ENCODE measurements around the gene PPP1R2C. TPM values are rescaled to one million over a fixed set of nuclear protein-coding genes. Genes with fewer than 3 reads are reported as not detected.

The PPP1R2C gene
- total RNA-seq, 1 experiment from 2014 or later: not detected

DNA sequence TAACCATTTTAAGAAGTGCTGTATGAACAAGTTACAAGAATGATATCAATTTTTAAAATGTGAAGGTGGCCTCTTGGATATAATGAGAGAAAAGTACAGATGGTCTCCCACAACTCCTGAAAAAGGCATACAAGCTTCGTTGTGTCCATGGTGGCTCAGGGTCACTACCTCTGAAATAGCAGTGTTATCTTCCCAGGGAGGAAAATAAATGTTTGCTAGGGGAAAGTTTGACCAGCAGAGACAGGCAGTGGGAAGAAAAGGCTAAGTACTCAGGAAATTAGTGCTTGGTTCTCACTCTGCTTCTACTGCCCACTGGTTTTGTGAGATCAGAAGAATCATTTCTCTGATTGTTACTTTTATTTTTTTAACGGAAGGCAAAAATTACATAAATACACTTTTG, 39.4 kb downstream of the PPP1R2C start:
- POLR2A ChIA-PET (ENCODE audit: low non-redundant PET): no interaction called here
- Histone ChIP-seq H3K4me3 (ENCODE audit: low read depth, low read length, poor library complexity, severe bottlenecking) (no peak overlapping the region), H3K9me3 (ENCODE audit: low read depth, low read length, poor library complexity, severe bottlenecking) (no peaks in the 10 kb centered on the region), H3K27ac (ENCODE audit: low read depth, low read length, poor library complexity, severe bottlenecking) (no peak overlapping the region), H3K27me3 (replicated peaks; ENCODE audit: insufficient read depth, low read depth, low read length, poor library complexity) (no peaks in the 10 kb centered on the region), H3K36me3 (ENCODE audit: insufficient read depth, low read length, poor library complexity, severe bottlenecking) (no peaks in the 10 kb centered on the region), H3K4me1 (ENCODE audit: insufficient read depth, low read length, poor library complexity, severe bottlenecking) (no peaks in the 10 kb centered on the region)
- BruUV-seq (replicated peaks): no TSS peak
- no peak for DNase-seq (ENCODE audit: low spot score)
- TF ChIP-seq EZH2 (IDR thresholded peaks at IDR 0.05; ENCODE audit: borderline replicate concordance, low read depth, low read length, poor library complexity, severe bottlenecking): no peak
- TF ChIP-seq, protein P1, sequence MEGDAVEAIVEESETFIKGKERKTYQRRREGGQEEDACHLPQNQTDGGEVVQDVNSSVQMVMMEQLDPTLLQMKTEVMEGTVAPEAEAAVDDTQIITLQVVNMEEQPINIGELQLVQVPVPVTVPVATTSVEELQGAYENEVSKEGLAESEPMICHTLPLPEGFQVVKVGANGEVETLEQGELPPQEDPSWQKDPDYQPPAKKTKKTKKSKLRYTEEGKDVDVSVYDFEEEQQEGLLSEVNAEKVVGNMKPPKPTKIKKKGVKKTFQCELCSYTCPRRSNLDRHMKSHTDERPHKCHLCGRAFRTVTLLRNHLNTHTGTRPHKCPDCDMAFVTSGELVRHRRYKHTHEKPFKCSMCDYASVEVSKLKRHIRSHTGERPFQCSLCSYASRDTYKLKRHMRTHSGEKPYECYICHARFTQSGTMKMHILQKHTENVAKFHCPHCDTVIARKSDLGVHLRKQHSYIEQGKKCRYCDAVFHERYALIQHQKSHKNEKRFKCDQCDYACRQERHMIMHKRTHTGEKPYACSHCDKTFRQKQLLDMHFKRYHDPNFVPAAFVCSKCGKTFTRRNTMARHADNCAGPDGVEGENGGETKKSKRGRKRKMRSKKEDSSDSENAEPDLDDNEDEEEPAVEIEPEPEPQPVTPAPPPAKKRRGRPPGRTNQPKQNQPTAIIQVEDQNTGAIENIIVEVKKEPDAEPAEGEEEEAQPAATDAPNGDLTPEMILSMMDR (conservative IDR thresholded peaks at IDR 0.05; ENCODE audit: low read depth, low read length): no peak
- CTCF ChIA-PET: no interaction called here
- intact Hi-C loops (cut with micrococcal nuclease; ENCODE audit: unreplicated experiment): no loop called here

DNA sequence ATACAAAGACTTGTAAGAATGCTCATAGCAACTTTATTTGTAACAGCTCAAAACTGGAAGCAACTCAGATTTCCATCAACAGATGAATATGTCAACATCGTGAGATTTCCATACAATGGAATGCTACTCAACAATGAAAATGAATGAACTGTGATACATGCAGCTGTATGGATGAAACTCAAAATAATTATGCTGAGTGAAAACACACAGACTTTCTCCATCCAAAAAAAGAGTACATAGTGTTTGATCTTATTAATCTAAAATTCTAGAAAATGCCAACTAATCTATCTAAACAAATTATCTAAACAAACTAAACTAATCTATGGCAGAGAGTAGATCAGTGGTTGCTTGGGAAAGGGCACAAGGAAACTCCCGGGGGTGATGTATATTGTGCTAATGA, 42.7 kb downstream of the PPP1R2C start:
- no peaks in the 10 kb centered on the region for H3K9me3 ChIP-seq (ENCODE audit: low read depth, low read length, poor library complexity, severe bottlenecking)
- TF ChIP-seq EZH2 (IDR thresholded peaks at IDR 0.05; ENCODE audit: borderline replicate concordance, low read depth, low read length, poor library complexity, severe bottlenecking): no peak
- TF ChIP-seq, protein P1 (conservative IDR thresholded peaks at IDR 0.05; ENCODE audit: low read depth, low read length): no peak
- no peak overlapping the region for H3K27ac ChIP-seq (ENCODE audit: low read depth, low read length, poor library complexity, severe bottlenecking)
- no peak for DNase-seq (ENCODE audit: low spot score)
- no peaks in the 10 kb centered on the region for H3K36me3 ChIP-seq (ENCODE audit: insufficient read depth, low read length, poor library complexity, severe bottlenecking)
- no peak overlapping the region for H3K4me3 ChIP-seq (ENCODE audit: low read depth, low read length, poor library complexity, severe bottlenecking)
- CTCF ChIA-PET: no interaction called here
- POLR2A ChIA-PET (ENCODE audit: low non-redundant PET): no interaction called here
- H3K27me3 ChIP-seq (replicated peaks; ENCODE audit: insufficient read depth, low read depth, low read length, poor library complexity): no peaks in the 10 kb centered on the region
- no TSS peak for BruUV-seq (replicated peaks)
- H3K4me1 ChIP-seq (ENCODE audit: insufficient read depth, low read length, poor library complexity, severe bottlenecking): no peaks in the 10 kb centered on the region
- intact Hi-C loops (cut with micrococcal nuclease; ENCODE audit: unreplicated experiment): no loop called here

DNA sequence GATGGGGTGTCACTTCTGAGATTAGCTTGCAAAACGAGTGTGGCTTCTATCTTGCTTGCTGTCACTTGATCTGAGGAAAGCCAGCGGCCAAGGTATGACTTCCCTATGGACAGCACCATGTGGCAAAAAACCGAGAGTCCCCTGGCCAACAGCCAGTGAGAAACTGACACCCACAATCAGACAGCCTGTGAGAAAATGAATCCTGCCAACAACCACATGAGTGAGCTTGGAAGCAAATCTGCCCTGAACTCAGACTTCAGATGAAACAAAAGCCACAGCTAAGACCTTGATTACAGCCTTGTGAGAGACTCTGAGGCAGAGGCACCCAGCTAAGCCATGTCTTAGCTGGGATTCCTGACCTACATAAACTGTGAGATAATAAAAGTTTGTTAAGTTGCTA, 45.5 kb downstream of the PPP1R2C start:
- intact Hi-C loops (cut with micrococcal nuclease; ENCODE audit: unreplicated experiment): no loop called here
- TF ChIP-seq, protein P1 (conservative IDR thresholded peaks at IDR 0.05; ENCODE audit: low read depth, low read length): no peak
- POLR2A ChIA-PET (ENCODE audit: low non-redundant PET): no interaction called here
- Histone ChIP-seq H3K4me3 (ENCODE audit: low read depth, low read length, poor library complexity, severe bottlenecking) (no peak overlapping the region), H3K27ac (ENCODE audit: low read depth, low read length, poor library complexity, severe bottlenecking) (no peak overlapping the region), H3K36me3 (ENCODE audit: insufficient read depth, low read length, poor library complexity, severe bottlenecking) (no peaks in the 10 kb centered on the region), H3K9me3 (ENCODE audit: low read depth, low read length, poor library complexity, severe bottlenecking) (no peaks in the 10 kb centered on the region), H3K27me3 (replicated peaks; ENCODE audit: insufficient read depth, low read depth, low read length, poor library complexity) (no peaks in the 10 kb centered on the region), H3K4me1 (ENCODE audit: insufficient read depth, low read length, poor library complexity, severe bottlenecking) (no peaks in the 10 kb centered on the region)
- BruUV-seq (replicated peaks): no TSS peak
- CTCF ChIA-PET: no interaction called here
- DNase-seq (ENCODE audit: low spot score): no peak

Data from A673 (cell line).